ENCODE results near the gene GUSB. TPM values are rescaled to one million over a fixed set of nuclear protein-coding genes. Genes with fewer than 3 reads are reported as not detected.
A peak's percentile ranks its signal among the peaks of the same experiment; 100 is the strongest.

Gene GUSB
- total and polyA plus RNA-seq, 2 of the 4 experiments (the other 2 are of a cell fraction) = 12.9 to 47.7 TPM

GRCh38 chr7:65968256-65969185 is 13.5 kb downstream of the GUSB start:
- no peak overlapping the region for H3K14ac ChIP-seq (replicated peaks; ENCODE audit: low read depth, low read length)
- ChIA-PET CTCF (no interaction called here), POLR2A (ENCODE audit: unreplicated experiment) (no interaction called here)
- no peak overlapping the region for H3K23ac ChIP-seq (ENCODE audit: low read depth, low read length)
- no peak overlapping the region for H3K4me2 ChIP-seq (ENCODE audit: low read depth, low read length)
- intact Hi-C loops (cut with micrococcal nuclease) = no loop called here
- H2BK20ac ChIP-seq (ENCODE audit: low read depth, low read length) = no peak overlapping the region
- H4K20me1 ChIP-seq (ENCODE audit: insufficient read depth, low read length) = no peaks in the 10 kb centered on the region
- H4K8ac ChIP-seq (ENCODE audit: low read depth in 2 of 2, low read length in 2 of 2) = no peak overlapping the region
- H3K9ac ChIP-seq (ENCODE audit: low read depth, low read length) = no peak overlapping the region
- no peak overlapping the region for H2BK120ac ChIP-seq (ENCODE audit: low read depth, low read length)
- H2AFZ ChIP-seq (replicated peaks; ENCODE audit: low read length, poor library complexity) = no peak overlapping the region
- H2BK15ac ChIP-seq (ENCODE audit: low read depth, low read length) = no peak overlapping the region
- no peak overlapping the region for H3K4ac ChIP-seq (ENCODE audit: low read depth, low read length)
- H3K4me3 ChIP-seq (ENCODE audit: insufficient read depth, low read depth, low read length) = no peak overlapping the region
- ATAC-seq (ENCODE audit: low read depth) (no peak), DNase-seq (no peak)
- no peak overlapping the region for H3K56ac ChIP-seq (ENCODE audit: extremely low read depth, insufficient read depth, low read length)
- no peaks in the 10 kb centered on the region for H3K4me1 ChIP-seq (ENCODE audit: control insufficient read depth, insufficient read depth, low read length)
- no TSS peak for BruUV-seq (replicated peaks)
- in situ Hi-C loops (cut with MboI; ENCODE audit: low sequenced_read_pairs) = loop anchor here (25.0 kb wide), 1 partner anchor 231 kb away; no protein-coding TSS in a partner anchor
- no peaks in the 10 kb centered on the region for H3K27me3 ChIP-seq (ENCODE audit: control insufficient read depth, insufficient read depth, low read length)
- H4K5ac ChIP-seq (ENCODE audit: low read depth, low read length) = no peak overlapping the region
- no peak overlapping the region for H2AK5ac ChIP-seq (ENCODE audit: low read depth, low read length)
- no peaks in the 10 kb centered on the region for H3K9me1 ChIP-seq (ENCODE audit: insufficient read depth, low read length)
- H2BK5ac ChIP-seq (ENCODE audit: low read depth, low read length, poor library complexity, severe bottlenecking) = no peak overlapping the region
- H3K18ac ChIP-seq (ENCODE audit: low read depth, low read length) = no peak overlapping the region
- no peaks in the 10 kb centered on the region for H3K9me3 ChIP-seq (ENCODE audit: control insufficient read depth, insufficient read depth, low read length)
- peaks cover 58% of the 10 kb centered on the region for H3K36me3 ChIP-seq (ENCODE audit: control insufficient read depth, insufficient read depth, low read length)
- dilution Hi-C loops (cut with HindIII; ENCODE audit: low sequenced_read_pairs, unreplicated experiment) = no loop called here
- peaks cover 0 to 2% of the 10 kb centered on the region in 2 experiments; a peak in 2 of 4 replicates for H3K79me1 ChIP-seq (ENCODE audit: low read depth in 1 of 2, low read length in 2 of 2)
- H3K27ac ChIP-seq (ENCODE audit: insufficient read depth, low read length) = no peak overlapping the region
- peak overlapping the region; percentile 55 for H2AK9ac ChIP-seq (replicated peaks; ENCODE audit: low read depth, low read length, poor library complexity)
- 95% methylated on average over 12 of the region's 26 CpGs; no CpG with 5 or more reads in 1 of the 2 experiments for WGBS, 2 experiments (ENCODE audit: extremely low coverage in 2 of 2, insufficient read length in 1 of 2)
- no peak overlapping the region for H4K91ac ChIP-seq (ENCODE audit: insufficient read depth, low read depth, low read length)
- TF ChIP-seq SMC3 (IDR thresholded peaks at IDR 0.05; ENCODE audit: low read depth, low read length) (no peak), RAD21 (IDR thresholded peaks at IDR 0.05; ENCODE audit: low read length) (no peak), RCOR1 (IDR thresholded peaks at IDR 0.05; ENCODE audit: insufficient replicate concordance, low read length) (no peak), POLR2A (IDR thresholded peaks at IDR 0.05; ENCODE audit: low read depth, low read length) (no peak), MAZ (IDR thresholded peaks at IDR 0.05; ENCODE audit: borderline replicate concordance, low read depth, low read length) (no peak), RFX5 (IDR thresholded peaks at IDR 0.05; ENCODE audit: low read depth, low read length) (no peak), MXI1 (IDR thresholded peaks at IDR 0.05; ENCODE audit: borderline replicate concordance, low read depth, low read length) (no peak), MAFK (IDR thresholded peaks at IDR 0.05; ENCODE audit: low read depth, low read length) (no peak), FOS (IDR thresholded peaks at IDR 0.05; ENCODE audit: low read depth, low read length) (no peak), BHLHE40 (IDR thresholded peaks at IDR 0.05; ENCODE audit: low read depth, low read length) (no peak), CEBPB (IDR thresholded peaks at IDR 0.05; ENCODE audit: low read depth, low read length) (no peak), CHD1 (IDR thresholded peaks at IDR 0.05; ENCODE audit: low read depth, low read length) (no peak), NFE2L2 (IDR thresholded peaks at IDR 0.05; ENCODE audit: low read depth, low read length) (no peak)
- TF ChIP-seq, protein P1, sequence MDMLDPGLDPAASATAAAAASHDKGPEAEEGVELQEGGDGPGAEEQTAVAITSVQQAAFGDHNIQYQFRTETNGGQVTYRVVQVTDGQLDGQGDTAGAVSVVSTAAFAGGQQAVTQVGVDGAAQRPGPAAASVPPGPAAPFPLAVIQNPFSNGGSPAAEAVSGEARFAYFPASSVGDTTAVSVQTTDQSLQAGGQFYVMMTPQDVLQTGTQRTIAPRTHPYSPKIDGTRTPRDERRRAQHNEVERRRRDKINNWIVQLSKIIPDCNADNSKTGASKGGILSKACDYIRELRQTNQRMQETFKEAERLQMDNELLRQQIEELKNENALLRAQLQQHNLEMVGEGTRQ (IDR thresholded peaks at IDR 0.05; ENCODE audit: low read depth, low read length) = no peak
- TF ChIP-seq, protein P2, sequence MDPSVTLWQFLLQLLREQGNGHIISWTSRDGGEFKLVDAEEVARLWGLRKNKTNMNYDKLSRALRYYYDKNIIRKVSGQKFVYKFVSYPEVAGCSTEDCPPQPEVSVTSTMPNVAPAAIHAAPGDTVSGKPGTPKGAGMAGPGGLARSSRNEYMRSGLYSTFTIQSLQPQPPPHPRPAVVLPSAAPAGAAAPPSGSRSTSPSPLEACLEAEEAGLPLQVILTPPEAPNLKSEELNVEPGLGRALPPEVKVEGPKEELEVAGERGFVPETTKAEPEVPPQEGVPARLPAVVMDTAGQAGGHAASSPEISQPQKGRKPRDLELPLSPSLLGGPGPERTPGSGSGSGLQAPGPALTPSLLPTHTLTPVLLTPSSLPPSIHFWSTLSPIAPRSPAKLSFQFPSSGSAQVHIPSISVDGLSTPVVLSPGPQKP (IDR thresholded peaks at IDR 0.05; ENCODE audit: borderline replicate concordance, low read depth, low read length) = no peak

Data from IMR-90 (cell line).